Mesenchymal stem cell (in vitro differentiated cells and primary cell): Measurements from ENCODE around the gene COL18A1.
A peak's percentile ranks its signal among the peaks of the same experiment; 100 is the strongest.

Source experiments
- DNase-seq: peaks from one replicate; pipeline ENCODE4 v3.0.0-alpha.2; 2013
- H2AFZ ChIP-seq: one replicate; pipeline ENCODE4 v1.6.1; 2013; ENCODE audit warnings: low read depth, mild to moderate bottlenecking, control low read depth, inconsistent platforms, low read length, moderate library complexity
- H2AK5ac ChIP-seq: 2 replicates; pipeline ENCODE4 v1.6.1; 2013; ENCODE audit warnings: low read length, moderate library complexity, mild to moderate bottlenecking, inconsistent platforms; ENCODE audit not compliant: severe bottlenecking
- H2BK120ac ChIP-seq: one replicate; pipeline ENCODE4 v1.6.1; 2013; ENCODE audit warnings: low read depth, mild to moderate bottlenecking, inconsistent platforms, low read length, moderate library complexity
- H2BK12ac ChIP-seq, 2 experiments: one replicate each; pipeline ENCODE4 v1.6.1; 2013; ENCODE audit warnings: inconsistent platforms in 2 of 2, low read length in 2 of 2, mild to moderate bottlenecking in 2 of 2, moderate library complexity in 2 of 2, control low read depth in 1 of 2
- H2BK15ac ChIP-seq: one replicate; pipeline ENCODE4 v1.6.1; 2013; ENCODE audit warnings: mild to moderate bottlenecking, low read depth, inconsistent platforms; ENCODE audit not compliant: poor library complexity, severe bottlenecking
- H2BK5ac ChIP-seq: 2 replicates; pipeline ENCODE4 v1.6.1; 2013; ENCODE audit warnings: low read depth, mild to moderate bottlenecking, low read length, control low read depth, inconsistent platforms; ENCODE audit not compliant: poor library complexity, severe bottlenecking
- H3K14ac ChIP-seq, 2 experiments: one replicate each; pipeline ENCODE4 v1.6.1; 2013; ENCODE audit warnings: inconsistent platforms in 2 of 2, low read length in 2 of 2, control low read depth in 1 of 2, mild to moderate bottlenecking in 1 of 2, moderate library complexity in 1 of 2
- H3K18ac ChIP-seq, 2 experiments: one replicate each; pipeline ENCODE4 v1.6.1; 2013; ENCODE audit warnings: inconsistent platforms in 2 of 2, low read length in 2 of 2, control low read depth in 1 of 2, low read depth in 1 of 2, mild to moderate bottlenecking in 1 of 2
- H3K23ac ChIP-seq, 2 experiments: one replicate each; pipeline ENCODE4 v1.6.1; 2013; ENCODE audit warnings: inconsistent platforms in 2 of 2, low read length in 2 of 2, mild to moderate bottlenecking in 2 of 2, moderate library complexity in 2 of 2, control low read depth in 1 of 2
- H3K27ac ChIP-seq: 2 replicates; pipeline ENCODE4 v1.5.1; 2013; ENCODE audit warnings: mild to moderate bottlenecking, moderate library complexity, low read length, control low read depth, inconsistent platforms; ENCODE audit not compliant: poor library complexity, severe bottlenecking
- H3K27me3 ChIP-seq, 2 experiments: 2 replicates each; pipeline versions ENCODE4 v1.6.1 to v1.7.0; 2013; ENCODE audit warnings: low read length in 2 of 2, mild to moderate bottlenecking in 2 of 2, moderate library complexity in 2 of 2, control low read depth in 1 of 2, inconsistent platforms in 1 of 2; ENCODE audit not compliant: control insufficient read depth in 1 of 2, insufficient read depth in 1 of 2
- H3K36me3 ChIP-seq, 2 experiments: 2 replicates each; pipeline versions ENCODE4 v1.6.1 to v1.7.0; 2013; ENCODE audit warnings: low read length in 2 of 2, control low read depth in 1 of 2, inconsistent platforms in 1 of 2, low read depth in 1 of 2, mild to moderate bottlenecking in 1 of 2; ENCODE audit not compliant: insufficient read depth in 2 of 2, control insufficient read depth in 1 of 2
- H3K4ac ChIP-seq, 2 experiments: one replicate each; pipeline ENCODE4 v1.6.1; 2013; ENCODE audit warnings: inconsistent platforms in 2 of 2, low read length in 2 of 2, mild to moderate bottlenecking in 2 of 2, moderate library complexity in 2 of 2, control low read depth in 1 of 2, low read depth in 1 of 2
- H3K4me1 ChIP-seq: 2 replicates; pipeline ENCODE4 v1.6.1; 2013; ENCODE audit warnings: low read depth, low read length, control low read depth; ENCODE audit not compliant: control insufficient read depth, insufficient read depth
- H3K4me2 ChIP-seq: 2 replicates; pipeline ENCODE4 v1.6.1; 2013; ENCODE audit warnings: low read length, mild to moderate bottlenecking, inconsistent platforms; ENCODE audit not compliant: poor library complexity, severe bottlenecking
- H3K4me3 ChIP-seq, 2 experiments: 2 replicates each; pipeline versions ENCODE4 v1.5.1 to v1.7.0; 2013; ENCODE audit warnings: low read length in 2 of 2, mild to moderate bottlenecking in 2 of 2, control low read depth in 1 of 2, low read depth in 1 of 2; ENCODE audit not compliant: insufficient read depth in 1 of 2
- H3K79me1 ChIP-seq: replicated peaks from 2 replicates; pipeline ENCODE4 v1.6.1; 2013; ENCODE audit warnings: mild to moderate bottlenecking, control low read depth, low read length, inconsistent platforms; ENCODE audit not compliant: poor library complexity, severe bottlenecking
- H3K9ac ChIP-seq: 2 replicates; pipeline ENCODE4 v1.7.0; 2013; ENCODE audit warnings: mild to moderate bottlenecking, low read length, moderate library complexity
- H3K9me3 ChIP-seq: 2 replicates; pipeline ENCODE4 v1.7.0; 2013; ENCODE audit warnings: mild to moderate bottlenecking, low read length; ENCODE audit not compliant: control insufficient read depth
- H4K8ac ChIP-seq: one replicate; pipeline ENCODE4 v1.6.1; 2013; ENCODE audit warnings: inconsistent platforms, mild to moderate bottlenecking, low read length, moderate library complexity
- H4K91ac ChIP-seq: one replicate; pipeline ENCODE4 v1.6.1; 2013; ENCODE audit warnings: mild to moderate bottlenecking, low read length, inconsistent platforms
- WGBS: methylation state at CpG from one replicate; pipeline ENCODE4 v1.1.7; 2013; ENCODE audit warnings: mixed read lengths; 5-methylcytosine and 5-hydroxymethylcytosine counted together

The COL18A1 gene

GRCh38 chr21:45431781-45432572 is 27.0 kb downstream of the COL18A1 start:
- 94% methylated on average over 16 of the region's 17 CpGs for WGBS
- H3K14ac ChIP-seq: peak overlapping the region in 1 of 2 experiments; percentile 75

GRCh38 chr21:45432575-45433255 is 27.8 kb downstream of the COL18A1 start:
- peak overlapping the region in 1 of 2 experiments; percentile 85 for H2BK12ac ChIP-seq
- peak overlapping the region; percentile 46 for H3K9ac ChIP-seq
- H2BK120ac ChIP-seq: peak overlapping the region; percentile 50
- H2AK5ac ChIP-seq: peak overlapping the region; percentile 42
- H3K36me3 ChIP-seq: peaks cover 0 to 40% of the 10 kb centered on the region in 2 experiments
- H3K18ac ChIP-seq: peak overlapping the region; percentile 28 to 58
- no peak overlapping the region for H2BK5ac ChIP-seq
- H3K27ac ChIP-seq: peak overlapping the region; percentile 25
- H3K4me1 ChIP-seq: peaks cover 82% of the 10 kb centered on the region
- H2BK15ac ChIP-seq: peak overlapping the region; percentile 2
- no peak overlapping the region for H3K4me3 ChIP-seq
- no peaks in the 10 kb centered on the region for H3K27me3 ChIP-seq
- H3K23ac ChIP-seq: no peak overlapping the region
- H4K91ac ChIP-seq: peak overlapping the region; percentile 29
- H3K14ac ChIP-seq: peak overlapping the region in 1 of 2 experiments; percentile 76
- peak overlapping the region in 1 of 2 experiments; percentile 40 for H3K4ac ChIP-seq
- peak; percentile 73 for DNase-seq
- H3K9me3 ChIP-seq: no peaks in the 10 kb centered on the region
- H4K8ac ChIP-seq: no peak overlapping the region
- no peak overlapping the region for H3K4me2 ChIP-seq
- WGBS: 66% methylated on average over 14 of the region's 16 CpGs
- peaks cover 3% of the 10 kb centered on the region for H3K79me1 ChIP-seq
- no peak overlapping the region for H2AFZ ChIP-seq

More at GRCh38 chr21:45431781-45432572, 27.0 kb downstream of the COL18A1 start:
- H3K36me3 ChIP-seq: peaks cover 0 to 32% of the 10 kb centered on the region in 2 experiments
- no peak overlapping the region for H2BK5ac ChIP-seq
- peak overlapping the region; percentile 48 for H4K91ac ChIP-seq
- H3K27ac ChIP-seq: peak overlapping the region; percentile 25
- DNase-seq: no peak
- H3K9me3 ChIP-seq: no peaks in the 10 kb centered on the region
- H3K18ac ChIP-seq: peak overlapping the region; percentile 45 to 61
- peaks cover 86% of the 10 kb centered on the region for H3K4me1 ChIP-seq
- peak overlapping the region; percentile 82 for H2BK15ac ChIP-seq
- peak overlapping the region; percentile 46 for H3K9ac ChIP-seq
- peak overlapping the region in 1 of 2 experiments; percentile 50 for H2BK12ac ChIP-seq
- no peak overlapping the region for H3K4me2 ChIP-seq
- no peak overlapping the region for H2AFZ ChIP-seq
- H2BK120ac ChIP-seq: peak overlapping the region; percentile 50
- peaks cover 3% of the 10 kb centered on the region for H3K79me1 ChIP-seq
- H3K4ac ChIP-seq: peak overlapping the region; percentile 35 to 40
- H3K23ac ChIP-seq: peak overlapping the region in 1 of 2 experiments; percentile 9
- H3K27me3 ChIP-seq: no peaks in the 10 kb centered on the region
- peak overlapping the region; percentile 42 for H2AK5ac ChIP-seq
- H3K4me3 ChIP-seq: no peak overlapping the region
- peak overlapping the region; percentile 19 for H4K8ac ChIP-seq

- Histone ChIP-seq H3K9me3 (no peaks in the 10 kb centered on the region), H3K27ac (peak overlapping the region; percentile 9), H2AK5ac (no peak overlapping the region), H3K36me3 (peaks cover 0 to 41% of the 10 kb centered on the region in 2 experiments), H2BK120ac (no peak overlapping the region), H2AFZ (no peak overlapping the region), H3K9ac (peak overlapping the region; percentile 46), H2BK12ac (peak overlapping the region in 1 of 2 experiments; percentile 33), H3K4ac (no peak overlapping the region), H3K18ac (peak overlapping the region in 1 of 2 experiments; percentile 22), H3K23ac (no peak overlapping the region), H4K8ac (no peak overlapping the region), H3K79me1 (peaks cover under 1% of the 10 kb centered on the region), H4K91ac (no peak overlapping the region), H3K4me1 (peaks cover 78% of the 10 kb centered on the region), H3K14ac (no peak overlapping the region), H2BK15ac (no peak overlapping the region), H2BK5ac (no peak overlapping the region), H3K4me3 (no peak overlapping the region), H3K4me2 (no peak overlapping the region), H3K27me3 (no peaks in the 10 kb centered on the region)
- DNase-seq: no peak
- WGBS: 89% methylated on average over 8 of the region's 8 CpGs
These were observed 28.3 kb downstream of the COL18A1 start for GRCh38 chr21:45433301-45433700.
